GM18861 (cell line): ENCODE measurements around the gene CFB.
"Not testable (repeated sequence)": the region's sequence is repeated elsewhere in the genome, so short reads cannot be mapped to it uniquely, and the experiment has no call there.

ENCODE experiments used
- ATAC-seq: cut with Tn5 transposase; IDR thresholded peaks from one replicate; pipeline ENCODE4 v1.9.1; 2021; ENCODE audit not compliant: unreplicated experiment

CFB gene

DNA sequence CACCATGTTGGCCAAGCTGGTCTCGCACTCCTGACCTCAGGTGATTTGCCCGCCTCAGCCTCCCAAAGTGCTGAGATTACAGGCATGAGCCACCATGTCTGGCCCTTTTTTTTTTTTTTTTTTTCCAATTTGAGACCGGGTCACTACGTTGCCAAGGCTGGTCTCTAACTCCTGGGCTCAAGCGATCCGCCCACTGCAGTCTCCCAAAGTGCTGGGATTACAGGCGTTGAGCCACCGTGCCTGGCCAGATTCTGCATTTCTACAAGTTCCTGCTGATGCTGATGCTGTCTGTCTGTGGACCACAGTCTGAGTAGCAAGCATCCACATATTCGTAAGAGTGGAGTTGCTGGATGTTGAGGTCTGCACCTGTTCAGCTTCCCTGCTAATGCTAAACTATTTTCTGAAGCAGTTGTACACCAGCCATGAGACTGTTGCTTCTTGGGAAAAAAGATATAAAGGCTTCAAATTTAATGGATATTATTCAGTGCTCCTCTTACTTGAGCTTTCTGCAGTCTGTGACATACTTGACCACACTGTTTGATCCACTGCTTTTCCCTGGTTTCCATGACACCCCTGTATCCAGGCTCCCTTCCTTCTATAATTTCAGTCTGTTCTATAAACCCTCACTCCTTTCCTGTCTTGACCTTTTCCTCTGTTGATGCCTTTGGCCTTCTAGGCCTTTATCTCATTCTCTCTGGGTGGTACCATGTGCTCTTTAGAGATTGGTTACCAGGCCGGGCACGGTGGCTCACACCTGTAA, 33.9 kb upstream of the CFB start:
- ATAC-seq: no peak

DNA sequence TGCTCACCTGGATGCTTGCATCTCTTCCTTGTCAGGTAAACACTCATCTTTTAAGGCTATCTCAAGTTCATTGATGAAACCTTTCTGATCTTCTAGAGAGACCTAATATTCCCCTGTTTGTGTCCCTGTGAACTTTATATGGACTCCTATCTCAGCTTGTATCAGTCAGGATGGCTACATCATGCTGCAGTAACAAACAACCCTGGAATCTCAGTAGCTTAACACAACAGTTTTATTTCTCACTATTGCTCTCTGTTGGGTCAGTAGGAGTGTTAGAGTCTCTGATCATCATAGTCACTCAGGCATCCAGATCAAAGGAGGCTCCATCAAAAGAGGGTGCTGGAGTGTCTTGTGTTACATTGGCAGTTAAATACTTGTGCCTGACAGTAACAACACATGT, 30.5 kb upstream of the CFB start:
- ATAC-seq: no peak

DNA sequence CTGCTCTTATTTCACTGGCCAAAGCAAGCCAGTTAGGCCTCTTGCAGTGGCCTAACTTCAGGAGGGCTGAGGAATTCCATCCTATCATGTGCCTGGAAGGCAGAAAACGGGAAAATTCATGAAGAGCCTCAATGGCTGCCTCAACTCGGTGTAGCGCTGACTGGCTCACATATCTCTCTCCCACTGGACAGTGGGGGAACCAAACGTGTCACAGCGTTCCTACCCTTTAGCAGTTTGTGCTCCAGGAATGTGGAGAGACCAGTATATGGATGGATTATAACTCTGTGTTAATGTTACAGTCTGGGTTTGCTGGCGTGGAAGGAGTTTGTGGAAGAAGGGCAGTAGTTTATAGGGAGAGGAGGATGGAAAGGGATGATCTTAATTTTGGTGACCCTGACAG, 30.1 kb upstream of the CFB start:
- no peak for ATAC-seq

DNA sequence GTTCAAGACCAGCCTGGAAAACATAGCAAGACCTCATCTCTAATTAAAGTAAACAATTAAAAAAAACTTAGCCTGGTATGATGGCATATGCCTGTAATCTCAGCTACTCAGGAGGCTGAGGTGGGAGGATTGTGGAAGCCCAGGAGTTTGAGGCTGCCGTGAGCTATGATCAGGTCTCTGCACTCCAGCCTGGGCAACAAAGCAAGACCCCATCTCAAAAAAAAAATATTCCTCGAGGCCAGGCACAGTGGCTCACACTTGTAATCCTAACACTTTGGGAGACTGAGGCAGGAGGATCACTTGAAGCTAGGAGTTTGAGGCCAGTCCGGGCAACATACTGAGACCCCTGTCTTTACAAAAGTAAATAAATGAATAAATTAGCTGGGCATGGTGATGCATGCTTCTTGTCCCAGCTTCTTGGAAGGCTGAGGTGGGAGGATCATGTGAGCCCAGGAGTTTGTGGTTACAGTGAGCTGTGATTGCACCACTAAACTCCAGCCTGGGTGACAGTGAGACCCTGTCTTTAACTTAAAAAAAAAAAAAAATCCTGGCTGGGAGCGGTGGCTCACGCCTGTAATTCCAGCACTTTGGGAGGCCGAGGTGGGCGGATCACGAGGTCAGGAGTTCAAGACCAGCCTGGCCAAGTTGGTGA, 27.7 kb upstream of the CFB start:
- no peak for ATAC-seq

DNA sequence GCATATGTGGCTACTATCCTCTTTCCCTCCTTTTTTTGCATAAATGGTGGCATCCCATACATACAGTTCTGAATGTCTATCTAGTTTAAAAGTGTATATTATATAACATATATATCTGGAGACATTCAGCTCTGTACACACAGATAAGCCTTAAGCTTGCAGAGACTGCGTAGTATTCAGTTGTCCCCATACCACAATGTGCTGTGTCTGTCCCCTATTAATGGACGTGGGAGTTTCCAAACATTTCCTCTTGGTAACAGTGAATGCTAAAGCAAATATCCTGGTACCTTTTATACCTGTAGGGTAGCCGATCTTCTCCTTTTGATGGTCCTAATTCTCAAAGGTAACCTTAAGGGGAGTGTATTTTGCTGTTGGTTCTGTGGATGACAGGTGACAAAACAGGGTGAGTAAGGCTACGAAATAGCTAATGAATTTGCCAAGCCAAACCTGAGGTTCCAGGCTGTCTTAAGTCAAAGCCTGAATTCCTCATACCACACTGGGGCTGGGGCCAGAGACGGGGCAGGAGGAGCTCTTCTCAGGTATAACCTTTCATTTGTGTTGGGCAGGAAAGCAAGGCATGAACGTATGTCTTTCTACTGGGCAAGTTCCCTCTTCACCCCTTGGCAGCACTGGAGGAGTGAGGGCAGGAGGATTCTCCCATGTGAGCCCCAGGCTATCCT, 26.1 kb upstream of the CFB start:
- ATAC-seq: no peak

DNA sequence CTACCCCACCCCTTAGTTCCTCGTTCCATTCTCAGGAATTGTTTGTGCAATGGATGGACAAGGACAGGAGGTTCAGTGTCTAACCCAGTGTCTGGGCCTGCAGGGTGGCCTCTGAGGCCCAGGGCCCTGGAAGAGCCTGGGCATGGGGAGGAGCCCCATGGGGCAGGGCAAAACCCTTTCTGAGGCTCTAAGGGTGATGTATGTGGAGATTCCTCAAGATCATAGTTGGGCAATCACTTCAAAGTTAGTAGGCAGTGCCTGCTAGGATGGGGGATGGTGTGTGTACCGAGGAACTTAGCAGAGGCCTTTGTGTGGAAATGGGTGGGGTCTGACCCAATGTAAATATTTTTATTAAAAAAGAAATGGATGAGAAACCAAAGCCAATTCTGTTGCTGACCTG, 25.1 kb upstream of the CFB start:
- no peak for ATAC-seq

DNA sequence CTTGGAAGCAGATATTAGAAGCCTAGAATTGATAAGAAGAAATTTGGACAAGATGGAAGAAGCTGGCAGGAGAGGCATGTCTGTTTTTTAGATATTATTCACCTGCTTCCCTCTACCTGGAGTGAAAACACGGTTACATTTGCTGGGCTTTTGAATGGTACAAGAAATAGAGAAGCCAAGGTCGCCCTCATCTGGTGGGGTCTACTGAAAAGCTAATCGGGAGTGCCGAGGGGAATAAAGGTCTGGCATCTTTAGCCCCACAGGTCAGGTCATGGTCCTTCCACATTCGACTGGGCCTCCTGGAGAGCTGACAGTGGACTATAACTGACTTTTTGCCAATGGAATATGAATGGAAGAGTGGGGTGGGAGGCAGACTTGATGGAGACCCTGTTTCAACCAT, 23.0 kb upstream of the CFB start:
- ATAC-seq: no peak

DNA sequence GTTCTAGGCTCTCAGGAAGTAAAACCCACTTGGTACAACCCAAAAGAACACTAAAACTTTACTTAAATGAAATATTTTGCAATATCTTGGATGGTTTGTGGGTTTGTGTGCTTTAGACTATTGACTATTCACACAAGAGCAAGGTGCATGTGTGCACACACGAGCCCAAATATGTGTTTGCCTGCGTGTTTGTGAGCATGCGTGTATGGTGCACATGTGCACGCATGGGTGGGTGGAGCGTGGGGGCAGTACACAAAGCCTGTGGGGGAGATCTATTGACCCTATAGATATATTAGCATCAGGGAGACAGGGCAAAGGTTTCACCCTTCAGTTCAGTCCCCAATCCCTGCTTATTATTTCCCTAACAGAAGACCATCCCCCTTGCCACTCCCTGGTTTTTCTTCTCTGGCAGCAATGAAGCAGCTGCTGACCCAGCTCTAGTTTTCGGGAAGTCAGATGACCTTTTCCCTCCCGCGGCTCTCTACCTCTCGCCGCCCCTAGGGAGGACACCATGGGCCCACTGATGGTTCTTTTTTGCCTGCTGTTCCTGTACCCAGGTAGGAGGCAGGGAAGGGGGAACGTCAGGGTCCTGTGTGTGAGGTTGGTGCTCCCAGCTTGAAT, 18.5 kb upstream of the CFB start, which contains the start of gene C2:
C2 (plus strand) TSS at position 476 of the 621 bp plus-strand sequence; CDS start at position 512, 36 bp downstream.
- ATAC-seq: no peak

DNA sequence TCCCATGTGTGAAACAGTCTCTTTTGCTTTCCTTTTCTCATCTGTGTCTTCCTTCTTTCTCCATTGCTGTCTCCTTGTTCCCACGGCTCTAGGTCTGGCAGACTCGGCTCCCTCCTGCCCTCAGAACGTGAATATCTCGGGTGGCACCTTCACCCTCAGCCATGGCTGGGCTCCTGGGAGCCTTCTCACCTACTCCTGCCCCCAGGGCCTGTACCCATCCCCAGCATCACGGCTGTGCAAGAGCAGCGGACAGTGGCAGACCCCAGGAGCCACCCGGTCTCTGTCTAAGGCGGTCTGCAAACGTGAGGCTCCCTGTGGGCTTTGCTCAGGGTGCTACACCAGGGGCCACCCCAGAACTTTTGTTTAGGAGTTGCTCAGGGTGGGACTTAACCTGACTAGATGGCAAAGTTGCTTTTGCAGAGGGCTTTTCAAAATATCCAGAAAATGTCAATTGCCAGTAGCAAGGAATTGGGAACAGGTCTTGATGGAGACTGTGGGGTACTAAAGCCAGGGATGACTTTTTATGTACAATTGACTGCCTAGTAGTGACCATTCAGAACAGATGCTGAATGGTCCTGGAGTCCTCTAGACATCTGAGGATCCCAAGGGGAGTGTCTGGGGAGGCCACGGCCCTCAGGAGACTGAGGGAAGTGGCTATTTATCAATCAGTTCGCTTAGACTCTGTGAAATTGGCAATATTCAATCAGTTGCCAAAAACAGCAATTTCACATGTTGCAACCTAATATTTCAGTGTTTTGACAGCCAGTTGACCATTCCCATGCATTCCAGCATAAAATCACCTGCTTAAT, 17.8 kb upstream of the CFB start:
- no peak for ATAC-seq

DNA sequence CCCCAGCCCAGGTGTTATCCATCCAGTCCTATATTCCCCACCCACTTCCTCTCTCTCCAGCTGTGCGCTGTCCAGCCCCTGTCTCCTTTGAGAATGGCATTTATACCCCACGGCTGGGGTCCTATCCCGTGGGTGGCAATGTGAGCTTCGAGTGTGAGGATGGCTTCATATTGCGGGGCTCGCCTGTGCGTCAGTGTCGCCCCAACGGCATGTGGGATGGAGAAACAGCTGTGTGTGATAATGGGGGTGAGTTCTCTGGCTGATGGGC, 17.3 kb upstream of the CFB start:
- ATAC-seq: no peak

DNA sequence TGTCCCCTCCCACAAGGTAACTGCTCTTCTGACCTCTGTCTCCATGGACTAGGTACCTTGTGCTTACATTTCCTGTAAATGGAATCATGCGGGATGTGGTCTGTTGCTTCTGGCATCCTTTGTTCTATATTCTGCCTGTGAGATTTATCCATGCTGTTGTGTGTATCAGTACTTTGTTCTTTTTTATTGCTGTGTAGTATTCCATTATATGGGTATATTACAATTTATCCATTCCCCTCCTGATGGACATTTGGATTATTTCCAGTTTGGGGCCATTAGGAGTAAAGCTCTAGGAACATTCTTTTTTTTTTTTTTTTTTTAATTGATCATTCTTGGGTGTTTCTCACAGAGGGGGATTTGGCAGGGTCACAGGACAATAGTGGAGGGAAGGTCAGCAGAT, 14.9 kb upstream of the CFB start:
- no peak for ATAC-seq

DNA sequence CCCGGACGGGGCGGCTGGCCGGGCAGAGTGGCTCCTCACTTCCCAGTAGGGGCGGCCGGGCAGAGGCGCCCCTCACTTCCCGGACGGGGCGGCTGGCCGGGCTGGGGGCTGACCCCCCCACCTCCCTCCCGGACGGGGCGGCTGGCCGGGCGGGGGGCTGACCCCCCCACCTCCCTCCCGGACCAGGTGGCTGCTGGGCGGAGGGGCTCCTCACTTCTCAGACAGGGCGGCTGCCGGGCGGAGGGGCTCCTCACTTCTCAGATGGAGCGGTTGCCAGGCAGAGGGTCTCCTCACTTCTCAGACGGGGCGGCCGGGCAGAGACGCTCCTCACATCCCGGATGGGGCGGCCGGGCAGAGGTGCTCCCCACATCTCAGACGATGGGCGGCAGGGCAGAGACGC, 13.8 kb upstream of the CFB start:
- ATAC-seq: not testable (repeated sequence)

DNA sequence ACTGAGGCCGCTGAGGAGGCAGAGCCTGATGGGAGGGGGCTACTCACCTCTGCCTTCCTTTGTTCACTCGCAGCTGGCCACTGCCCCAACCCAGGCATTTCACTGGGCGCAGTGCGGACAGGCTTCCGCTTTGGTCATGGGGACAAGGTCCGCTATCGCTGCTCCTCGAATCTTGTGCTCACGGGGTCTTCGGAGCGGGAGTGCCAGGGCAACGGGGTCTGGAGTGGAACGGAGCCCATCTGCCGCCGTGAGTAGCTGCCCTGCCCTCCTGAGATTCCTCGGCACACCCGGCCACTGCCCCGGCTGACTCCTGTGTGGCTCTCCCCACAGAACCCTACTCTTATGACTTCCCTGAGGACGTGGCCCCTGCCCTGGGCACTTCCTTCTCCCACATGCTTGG, 12.4 kb upstream of the CFB start:
- ATAC-seq: no peak

DNA sequence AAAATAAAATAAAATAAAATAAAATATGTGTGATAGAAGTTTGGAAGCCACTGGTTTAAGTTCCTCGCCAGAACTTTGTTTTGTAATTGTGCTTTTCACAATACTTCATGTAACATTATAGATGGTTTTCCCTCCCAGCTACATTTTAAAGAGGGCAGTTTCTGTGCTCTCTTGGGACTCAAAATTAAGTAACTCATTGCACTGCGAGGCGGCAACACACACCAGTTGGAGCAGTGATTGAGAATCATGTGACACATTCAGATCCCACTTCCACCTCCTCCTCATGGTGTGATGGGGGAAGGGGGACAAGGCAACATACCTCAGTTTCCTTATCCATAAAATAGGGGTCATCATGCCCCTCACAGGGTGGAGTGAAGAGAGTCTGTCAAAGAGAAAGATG, 10.9 kb upstream of the CFB start:
- ATAC-seq: no peak

DNA sequence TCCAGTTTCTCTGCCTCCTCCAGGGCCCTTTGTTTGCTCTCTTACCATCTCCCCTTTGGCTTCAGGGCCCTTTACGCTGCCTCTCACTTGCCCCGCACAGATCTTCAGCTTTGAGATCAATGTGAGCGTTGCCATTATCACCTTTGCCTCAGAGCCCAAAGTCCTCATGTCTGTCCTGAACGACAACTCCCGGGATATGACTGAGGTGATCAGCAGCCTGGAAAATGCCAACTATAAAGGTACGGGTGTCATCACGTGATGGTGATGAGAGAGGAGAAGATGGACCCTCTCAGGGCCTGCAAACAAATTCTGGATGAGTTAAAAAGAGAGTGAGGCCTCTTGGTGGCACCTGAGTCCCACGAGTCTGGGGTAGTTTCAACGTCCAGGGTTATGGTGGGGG, 10.1 kb upstream of the CFB start:
- ATAC-seq: no peak

DNA sequence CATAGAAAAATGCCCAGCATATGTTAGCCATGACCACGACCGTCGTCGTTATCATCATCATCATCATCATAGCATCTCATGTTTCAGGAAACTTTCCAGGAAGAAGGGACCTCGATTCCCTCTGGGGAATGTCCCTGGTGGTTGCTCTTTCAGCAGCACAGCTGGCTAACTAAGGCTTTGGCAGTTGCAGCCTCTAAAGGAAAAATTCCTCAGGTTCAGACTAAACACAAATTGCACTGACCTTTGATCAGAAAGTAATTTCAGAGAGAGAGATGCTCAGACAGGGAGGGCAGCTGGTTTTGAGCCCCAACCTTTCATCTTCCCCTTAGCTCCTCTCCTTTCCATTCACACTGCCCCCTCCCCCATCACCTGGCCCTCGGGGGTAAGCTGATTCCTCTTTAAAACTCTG, 5.6 kb upstream of the CFB start:
- ATAC-seq: no peak

DNA sequence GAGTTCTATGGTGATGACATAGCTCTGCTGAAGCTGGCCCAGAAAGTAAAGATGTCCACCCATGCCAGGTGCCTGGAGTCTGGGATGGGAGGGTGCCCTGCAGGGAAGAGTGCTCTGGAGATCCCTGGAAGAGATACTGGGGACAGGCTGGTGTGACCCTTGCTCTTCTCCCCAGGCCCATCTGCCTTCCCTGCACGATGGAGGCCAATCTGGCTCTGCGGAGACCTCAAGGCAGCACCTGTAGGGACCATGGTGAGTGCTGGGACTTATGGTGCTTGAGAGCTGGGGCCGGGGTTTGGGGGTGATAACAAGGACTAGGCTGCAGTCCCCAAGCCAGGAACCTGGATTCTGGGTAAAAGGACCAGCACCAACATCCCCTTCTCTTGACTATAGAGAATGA, 2.2 kb upstream of the CFB start:
- no peak for ATAC-seq

DNA sequence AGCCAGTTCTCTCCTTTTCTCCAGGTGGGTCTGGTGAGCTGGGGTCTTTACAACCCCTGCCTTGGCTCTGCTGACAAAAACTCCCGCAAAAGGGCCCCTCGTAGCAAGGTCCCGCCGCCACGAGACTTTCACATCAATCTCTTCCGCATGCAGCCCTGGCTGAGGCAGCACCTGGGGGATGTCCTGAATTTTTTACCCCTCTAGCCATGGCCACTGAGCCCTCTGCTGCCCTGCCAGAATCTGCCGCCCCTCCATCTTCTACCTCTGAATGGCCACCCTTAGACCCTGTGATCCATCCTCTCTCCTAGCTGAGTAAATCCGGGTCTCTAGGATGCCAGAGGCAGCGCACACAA, 765 bp upstream of the CFB start:
- ATAC-seq: no peak

DNA sequence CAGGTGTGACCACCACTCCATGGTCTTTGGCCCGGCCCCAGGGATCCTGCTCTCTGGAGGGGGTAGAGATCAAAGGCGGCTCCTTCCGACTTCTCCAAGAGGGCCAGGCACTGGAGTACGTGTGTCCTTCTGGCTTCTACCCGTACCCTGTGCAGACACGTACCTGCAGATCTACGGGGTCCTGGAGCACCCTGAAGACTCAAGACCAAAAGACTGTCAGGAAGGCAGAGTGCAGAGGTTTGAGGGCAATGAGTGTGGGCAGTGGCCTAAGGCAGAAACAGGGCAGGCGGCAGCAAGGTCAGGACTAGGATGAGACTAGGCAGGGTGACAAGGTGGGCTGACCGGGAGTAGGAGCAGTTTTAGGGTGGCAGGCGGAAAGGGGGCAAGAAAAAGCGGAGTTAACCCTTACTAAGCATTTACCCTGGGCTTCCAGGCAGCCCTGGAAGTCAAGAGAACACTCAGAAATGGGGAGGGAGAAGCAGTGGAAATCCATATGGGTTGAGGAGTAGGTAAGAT, 533 bp downstream of the CFB start:
- no peak for ATAC-seq

DNA sequence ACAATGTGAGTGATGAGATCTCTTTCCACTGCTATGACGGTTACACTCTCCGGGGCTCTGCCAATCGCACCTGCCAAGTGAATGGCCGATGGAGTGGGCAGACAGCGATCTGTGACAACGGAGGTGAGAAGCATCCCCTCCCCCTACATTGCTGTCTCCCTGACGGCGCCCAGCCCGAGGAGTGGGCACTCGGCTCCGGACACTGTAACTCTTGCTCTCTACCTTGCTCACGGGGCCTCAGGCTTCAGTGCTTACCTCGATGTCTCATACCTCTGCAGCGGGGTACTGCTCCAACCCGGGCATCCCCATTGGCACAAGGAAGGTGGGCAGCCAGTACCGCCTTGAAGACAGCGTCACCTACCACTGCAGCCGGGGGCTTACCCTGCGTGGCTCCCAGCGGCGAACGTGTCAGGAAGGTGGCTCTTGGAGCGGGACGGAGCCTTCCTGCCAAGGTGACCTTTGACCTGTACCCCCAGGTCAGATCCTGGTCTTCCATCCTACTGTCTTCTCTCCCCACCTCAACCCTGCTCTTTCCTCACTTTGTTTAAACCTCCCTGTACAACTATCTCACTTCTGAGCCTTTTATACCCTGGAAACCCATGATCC, 1.3 kb downstream of the CFB start:
- no peak for ATAC-seq

DNA sequence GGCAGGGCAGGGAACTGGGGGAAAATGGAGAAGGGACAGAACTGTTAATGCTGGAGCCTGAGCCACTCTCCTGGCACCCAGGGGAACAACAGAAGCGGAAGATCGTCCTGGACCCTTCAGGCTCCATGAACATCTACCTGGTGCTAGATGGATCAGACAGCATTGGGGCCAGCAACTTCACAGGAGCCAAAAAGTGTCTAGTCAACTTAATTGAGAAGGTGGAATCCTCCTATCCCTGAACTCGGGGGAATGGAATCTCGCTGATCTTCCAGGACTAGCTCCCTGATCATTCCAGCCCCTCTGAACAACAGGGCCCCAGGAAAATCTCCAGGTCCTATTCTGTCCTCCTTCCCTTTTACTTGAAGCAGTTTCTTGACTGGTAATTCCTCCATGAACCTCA, 2.0 kb downstream of the CFB start:
- ATAC-seq: no peak
